HG03565 (cell line): ENCODE measurements around the gene EIF3F.
A peak's percentile ranks its signal among the peaks of the same experiment; 100 is the strongest.

Experiments
- ATAC-seq: cut with Tn5 transposase; IDR thresholded peaks from one replicate; pipeline ENCODE4 v1.9.1; 2021; ENCODE audit warnings: mild to moderate bottlenecking, moderate library complexity; ENCODE audit not compliant: unreplicated experiment

The EIF3F gene

DNA sequence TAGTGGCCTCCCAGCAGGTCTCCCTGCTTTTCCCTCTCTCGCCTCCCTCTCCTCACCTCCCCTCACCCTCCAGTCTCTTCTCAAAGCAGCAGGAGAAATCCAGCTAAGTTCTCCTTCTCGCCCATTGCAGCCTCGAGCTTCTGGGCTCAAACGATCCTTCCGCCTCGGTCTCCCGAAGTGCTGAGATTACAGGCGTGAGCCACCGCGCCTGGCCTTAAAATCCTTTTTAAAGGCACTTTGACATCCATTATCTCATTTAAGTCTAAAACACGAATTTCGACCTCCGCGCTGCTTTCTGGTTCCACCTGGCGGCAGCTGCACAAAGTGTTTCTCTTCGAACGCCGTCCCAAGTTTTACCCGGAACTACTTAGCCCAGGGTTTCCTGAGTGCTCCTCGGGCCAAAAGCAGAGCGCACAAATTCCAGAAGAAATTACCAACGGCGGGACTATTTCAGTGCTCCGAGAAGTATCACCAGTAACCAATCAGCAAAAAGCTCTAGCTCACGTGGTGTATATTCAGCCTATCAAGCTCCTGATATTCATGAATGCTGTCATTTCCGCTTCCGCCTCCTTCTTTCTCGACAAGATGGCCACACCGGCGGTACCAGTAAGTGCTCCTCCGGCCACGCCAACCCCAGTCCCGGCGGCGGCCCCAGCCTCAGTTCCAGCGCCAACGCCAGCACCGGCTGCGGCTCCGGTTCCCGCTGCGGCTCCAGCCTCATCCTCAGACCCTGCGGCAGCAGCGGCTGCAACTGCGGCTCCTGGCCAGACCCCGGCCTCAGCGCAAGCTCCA lies at the start of gene EIF3F:
TSS of gene EIF3F (plus strand) at position 570 of the 792 bp plus-strand sequence. CDS start at position 586, 16 bp downstream.
- peak; percentile 97 for ATAC-seq

- no peak for ATAC-seq
Observed at GRCh38 chr11:7941146-7941545, 46.0 kb upstream of the EIF3F start.

DNA sequence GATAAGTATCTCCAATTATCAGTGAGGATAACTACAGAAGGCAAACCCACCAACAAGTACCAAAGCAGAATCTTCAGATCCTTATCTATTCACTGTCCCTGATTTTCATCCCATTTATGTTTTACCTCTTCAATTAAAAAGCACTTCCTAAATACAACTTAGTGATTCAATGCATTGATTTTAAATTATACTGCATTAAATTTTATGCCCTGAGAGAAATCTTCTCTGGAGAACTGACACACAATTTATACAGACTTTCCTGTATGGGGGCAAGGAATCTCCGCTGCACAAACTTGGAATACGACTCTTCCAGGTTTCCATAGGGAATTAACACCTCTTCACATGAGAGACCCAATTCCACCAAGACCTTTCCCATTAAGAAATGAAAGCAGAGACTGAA lies 45.5 kb upstream of the EIF3F start, which contains the start of gene OR10A3:
TSS of gene OR10A3 (minus strand) at position 101 of the 400 bp plus-strand sequence. CDS start 2,188 bp downstream, outside the sequence.
- no peak for ATAC-seq

DNA sequence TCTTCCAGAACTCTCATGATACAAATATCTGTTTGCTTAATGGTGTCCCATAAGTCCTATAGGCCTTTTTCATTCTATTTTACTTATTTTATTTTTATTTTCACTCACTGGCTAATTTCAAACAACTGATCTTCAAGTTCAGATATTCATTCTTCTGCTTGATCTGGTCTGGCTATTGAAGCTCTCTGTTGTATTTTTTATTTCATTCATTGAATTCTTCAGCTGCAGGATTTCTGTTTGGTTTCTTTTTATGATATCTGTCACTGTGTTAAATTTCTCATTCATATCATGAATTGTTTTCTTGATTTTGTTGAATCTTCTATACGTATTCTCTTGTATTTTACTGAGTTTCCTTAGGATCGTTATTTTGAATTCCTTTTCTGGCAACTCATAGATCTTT lies 43.0 kb upstream of the EIF3F start:
- no peak for ATAC-seq

GRCh38 chr11:7949934-7950333 lies 37.2 kb upstream of the EIF3F start:
- ATAC-seq = no peak

- ATAC-seq = no peak
Observed at GRCh38 chr11:7955191-7955590, 31.9 kb upstream of the EIF3F start.

DNA sequence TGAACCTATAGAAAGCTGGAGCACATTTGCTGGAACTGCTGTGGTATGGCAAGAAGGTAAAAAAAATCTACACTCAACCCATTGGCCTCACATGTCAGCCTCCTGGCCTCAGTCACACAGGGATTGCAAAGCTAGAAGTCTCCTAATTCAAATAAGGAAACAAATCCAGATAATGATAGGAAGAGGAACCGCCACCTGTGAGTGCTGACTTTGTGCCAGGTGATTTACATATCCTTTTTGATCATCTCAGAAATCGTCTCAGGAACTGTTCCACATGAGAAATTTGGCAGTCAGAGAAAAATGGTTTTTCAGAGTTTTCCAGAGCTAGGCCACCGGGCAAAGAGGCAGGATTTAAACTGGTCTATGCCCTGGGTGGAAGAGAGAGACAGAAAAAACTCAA lies 22.9 kb upstream of the EIF3F start:
- no peak for ATAC-seq

GRCh38 chr11:7964873-7965272 lies 22.3 kb upstream of the EIF3F start:
- ATAC-seq = no peak

DNA sequence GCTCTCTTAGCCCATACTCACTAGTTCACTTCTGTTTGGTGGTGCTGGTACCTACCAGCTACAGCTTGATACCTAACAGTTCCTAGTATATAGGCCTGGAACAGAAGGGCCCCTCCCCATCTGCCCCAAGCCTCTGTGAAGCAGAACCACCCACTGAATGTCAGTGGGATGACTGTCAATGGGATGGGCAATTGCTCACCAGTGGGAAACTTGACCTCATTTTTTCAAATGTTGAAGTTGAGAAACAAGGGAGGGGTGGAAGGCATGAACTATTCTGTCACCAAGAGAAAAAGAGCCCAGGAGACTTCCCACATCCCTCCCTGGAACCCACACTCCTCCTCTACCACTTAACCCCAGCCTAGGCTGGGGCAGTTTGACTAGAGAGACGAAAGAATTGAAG lies 21.8 kb upstream of the EIF3F start, which contains the start of gene NLRP10:
TSS of gene NLRP10 (minus strand) at position 62 of the 400 bp plus-strand sequence. CDS start 1,952 bp downstream, outside the sequence.
- ATAC-seq = no peak

DNA sequence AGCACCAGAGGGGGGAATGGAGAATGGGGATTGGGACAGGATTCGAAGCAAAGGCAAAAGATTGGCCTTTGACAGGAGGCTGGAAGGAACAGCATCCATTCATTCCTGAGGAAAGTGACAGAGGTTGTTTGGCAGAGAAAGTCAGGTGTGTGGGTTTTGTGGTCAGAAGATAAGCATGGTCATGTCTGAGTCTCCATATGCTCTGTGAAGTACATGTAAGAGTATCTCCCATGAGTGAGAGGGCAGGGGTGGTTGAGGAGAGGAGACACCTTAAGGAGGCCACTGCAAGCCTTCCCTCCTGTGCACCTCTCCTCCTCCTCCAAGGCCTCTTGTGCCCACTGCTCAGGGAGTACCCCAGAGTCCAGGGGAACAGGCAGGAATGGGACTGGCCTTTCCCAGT lies 20.0 kb upstream of the EIF3F start:
- no peak for ATAC-seq

DNA sequence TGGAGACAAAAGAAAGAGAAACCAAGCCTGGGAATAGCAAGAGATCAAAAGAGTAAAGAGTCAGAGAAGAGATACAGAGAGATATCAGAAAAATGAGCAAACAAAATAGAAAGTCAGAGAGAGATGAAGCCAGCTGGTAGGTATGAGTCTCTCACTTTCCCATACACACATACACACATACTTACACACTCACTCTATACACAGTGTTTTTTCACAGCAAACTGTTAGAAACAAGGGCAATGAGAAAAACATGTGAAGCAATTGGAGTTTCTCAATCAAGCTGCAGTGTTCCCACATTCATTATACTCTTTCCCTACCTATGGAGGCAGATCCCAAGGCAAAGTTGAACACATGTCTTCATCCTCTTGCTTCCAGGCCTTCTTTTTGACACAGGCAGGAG lies 19.3 kb upstream of the EIF3F start:
- ATAC-seq = no peak

GRCh38 chr11:7968686-7969085 lies 18.5 kb upstream of the EIF3F start:
- no peak for ATAC-seq

- no peak for ATAC-seq
Observed at GRCh38 chr11:7969756-7970646, 17.1 kb upstream of the EIF3F start.

GRCh38 chr11:7971846-7972245 lies 15.3 kb upstream of the EIF3F start:
- no peak for ATAC-seq

- ATAC-seq = no peak
Observed at GRCh38 chr11:7973011-7973410, 14.1 kb upstream of the EIF3F start.

- no peak for ATAC-seq
Observed at GRCh38 chr11:7974668-7975067, 12.5 kb upstream of the EIF3F start.

DNA sequence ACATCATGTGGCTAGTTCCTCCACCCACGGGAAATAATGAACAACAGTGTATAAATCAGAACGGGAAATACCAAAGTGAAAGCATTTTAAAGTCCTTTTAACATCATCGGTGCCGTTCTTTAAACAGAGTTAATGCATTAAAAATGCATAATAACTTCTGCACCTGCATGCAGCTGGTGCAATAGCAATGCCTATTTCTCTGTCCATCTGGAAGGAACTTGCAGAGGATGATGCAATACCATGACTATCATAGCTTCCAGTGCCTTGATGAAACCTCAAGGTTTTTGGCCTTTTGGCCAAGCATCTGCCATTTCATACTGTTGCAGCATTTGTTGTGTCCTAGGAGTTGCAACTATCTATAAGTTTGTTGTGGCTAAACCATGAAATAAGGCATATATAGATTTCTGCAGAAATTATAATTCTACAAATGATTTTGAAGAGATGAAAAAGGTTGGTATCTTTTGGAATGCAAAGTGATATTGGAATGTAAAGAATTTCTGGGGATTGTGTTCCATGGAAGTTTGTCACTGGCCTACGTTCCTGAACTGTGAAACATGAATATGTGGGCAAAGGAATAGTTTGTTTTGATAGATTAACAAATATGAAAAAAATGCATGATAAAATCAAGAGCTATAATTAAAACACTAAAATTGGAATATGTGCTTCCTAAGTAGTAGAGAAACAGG lies 9.8 kb upstream of the EIF3F start:
- no peak for ATAC-seq

DNA sequence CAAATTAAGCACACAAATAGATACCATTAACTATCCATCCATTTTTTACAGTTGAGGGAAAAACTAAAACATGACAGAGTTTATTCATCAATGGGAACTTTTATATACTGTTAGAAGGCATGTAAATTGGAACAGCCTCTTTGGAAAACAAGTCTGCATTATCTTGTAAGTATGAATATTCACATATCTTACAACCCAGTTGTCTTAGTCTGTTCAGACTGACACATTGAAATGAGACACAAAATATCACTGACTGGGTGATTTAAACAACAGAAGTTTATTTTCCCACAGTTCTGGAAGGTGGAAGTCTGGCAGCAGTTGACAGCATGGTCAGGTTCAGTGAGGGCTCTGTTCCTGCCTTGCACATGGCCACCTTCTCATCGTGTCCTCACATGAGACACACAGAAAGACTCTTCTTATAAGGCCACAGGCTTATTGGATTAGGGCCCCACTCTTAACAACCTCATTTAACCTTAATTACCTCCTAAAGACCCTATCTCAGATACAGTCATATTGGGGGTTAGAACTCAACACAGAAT lies 5.4 kb upstream of the EIF3F start:
- ATAC-seq = no peak

GRCh38 chr11:7982582-7983119 lies 4.5 kb upstream of the EIF3F start:
- no peak for ATAC-seq

DNA sequence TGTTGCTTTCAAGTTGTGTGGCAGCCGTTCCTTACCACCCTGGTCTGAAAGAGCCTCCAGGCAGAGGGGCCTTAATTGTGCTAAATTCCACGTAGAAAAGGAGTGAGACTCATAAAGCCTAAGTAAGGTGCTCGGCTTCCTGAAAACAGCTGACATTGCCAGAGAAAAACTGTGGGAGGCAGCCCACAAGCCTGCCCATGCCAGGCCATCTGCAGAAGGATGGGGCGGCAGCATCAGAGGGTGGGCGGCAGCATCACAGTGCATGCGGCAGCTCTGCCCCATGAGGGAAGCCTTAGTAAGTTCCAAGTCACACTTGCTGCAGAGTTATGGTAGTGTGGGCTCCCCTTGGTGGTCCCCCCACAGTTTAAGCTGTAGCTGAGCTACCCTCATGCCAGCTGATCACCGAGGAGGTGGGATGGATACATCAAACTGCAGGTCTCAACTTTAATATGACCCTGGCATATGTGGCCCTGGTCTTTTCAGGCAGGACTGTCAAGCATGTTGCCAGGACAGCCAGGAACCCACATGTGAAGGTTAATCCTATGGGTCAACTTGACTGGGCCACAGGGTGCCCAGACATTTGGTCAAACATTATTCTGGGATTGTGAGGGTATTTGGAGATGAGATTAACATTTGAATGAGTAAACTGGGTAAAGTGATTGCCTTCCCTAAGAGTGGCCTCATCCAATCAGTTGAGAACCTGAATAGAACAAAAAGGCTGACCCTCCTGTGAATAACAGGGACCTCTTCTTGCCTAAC lies 3.1 kb upstream of the EIF3F start:
- ATAC-seq = no peak
